T-helper 22 cell (primary cell): ENCODE measurements around the gene ADM.
"Not testable (repeated sequence)": the region's sequence is repeated elsewhere in the genome, so short reads cannot be mapped to it uniquely, and the experiment has no call there.

Experiments used
- DNase-seq: peaks from one replicate; pipeline ENCODE4 v3.0.0-alpha.2; 2020; ENCODE audit warnings: low read depth

The ADM gene, protein sequence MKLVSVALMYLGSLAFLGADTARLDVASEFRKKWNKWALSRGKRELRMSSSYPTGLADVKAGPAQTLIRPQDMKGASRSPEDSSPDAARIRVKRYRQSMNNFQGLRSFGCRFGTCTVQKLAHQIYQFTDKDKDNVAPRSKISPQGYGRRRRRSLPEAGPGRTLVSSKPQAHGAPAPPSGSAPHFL

DNA sequence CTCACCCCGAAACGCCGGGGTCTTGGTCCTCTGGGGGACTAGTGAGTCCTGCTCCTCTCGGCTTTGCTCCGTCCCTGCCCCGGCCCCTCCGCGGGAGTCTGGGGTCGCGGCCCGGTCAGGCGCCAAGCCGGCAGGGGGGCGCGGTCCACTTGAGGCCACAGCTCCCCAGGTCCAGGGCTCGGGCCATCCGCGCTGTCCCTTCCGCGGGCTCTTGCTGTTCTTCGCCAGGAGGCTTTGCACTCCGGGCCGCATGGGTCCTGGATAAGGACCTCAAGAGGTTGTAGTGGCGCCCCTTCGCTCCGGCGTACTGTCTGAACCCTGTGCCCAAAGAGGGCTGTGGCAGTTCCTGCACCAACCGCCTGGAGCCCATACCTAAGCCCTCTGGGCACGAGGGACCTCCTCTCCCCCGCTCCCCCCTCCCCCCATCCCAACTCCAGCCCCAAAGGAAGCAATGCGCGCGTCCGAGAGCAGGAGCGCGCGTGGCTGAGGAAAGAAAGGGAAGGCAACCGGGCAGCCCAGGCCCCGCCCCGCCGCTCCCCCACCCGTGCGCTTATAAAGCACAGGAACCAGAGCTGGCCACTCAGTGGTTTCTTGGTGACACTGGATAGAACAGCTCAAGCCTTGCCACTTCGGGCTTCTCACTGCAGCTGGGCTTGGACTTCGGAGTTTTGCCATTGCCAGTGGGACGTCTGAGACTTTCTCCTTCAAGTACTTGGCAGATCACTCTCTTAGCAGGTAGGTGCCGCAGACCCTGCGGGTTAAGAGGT lies at the start of gene ADM:
Gene ADM (plus strand): TSS at position 579 of the 767 bp plus-strand sequence. CDS start 628 bp downstream, outside the sequence.
- DNase-seq, result no peak

DNA sequence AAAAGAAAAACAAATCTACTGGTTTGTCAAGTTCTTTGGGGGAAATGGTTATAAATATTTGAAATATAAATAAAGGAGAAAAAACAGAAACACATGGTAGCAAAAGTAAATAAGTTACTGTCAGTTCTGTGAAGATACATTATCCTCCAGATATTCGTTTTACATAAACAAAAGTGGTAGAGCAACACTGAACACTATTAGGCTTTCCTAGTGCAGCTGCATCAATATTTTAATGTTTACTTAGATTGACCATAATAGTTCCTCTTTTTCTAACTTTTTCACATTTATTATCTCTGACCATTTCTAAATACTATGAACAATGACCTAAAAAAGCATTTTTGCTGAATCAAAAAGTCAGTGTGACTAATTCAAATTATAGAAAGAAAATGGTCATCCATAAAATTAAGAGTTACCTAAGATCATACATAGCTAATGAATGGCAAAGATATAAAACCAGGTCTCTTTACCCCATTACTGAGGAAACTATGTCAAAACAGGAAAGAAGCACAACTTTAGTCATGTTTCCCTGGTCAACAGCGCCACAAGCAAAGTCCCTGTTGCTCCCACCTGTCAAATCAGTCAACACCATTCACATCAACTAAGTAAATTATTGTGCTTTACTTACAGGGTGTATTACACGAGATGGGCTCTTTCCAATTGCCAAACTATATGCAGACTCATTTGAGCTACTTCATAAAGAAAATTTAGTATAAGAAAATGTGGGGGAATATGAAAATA lies 49.3 kb upstream of the ADM start:
- DNase-seq, result no peak

DNA sequence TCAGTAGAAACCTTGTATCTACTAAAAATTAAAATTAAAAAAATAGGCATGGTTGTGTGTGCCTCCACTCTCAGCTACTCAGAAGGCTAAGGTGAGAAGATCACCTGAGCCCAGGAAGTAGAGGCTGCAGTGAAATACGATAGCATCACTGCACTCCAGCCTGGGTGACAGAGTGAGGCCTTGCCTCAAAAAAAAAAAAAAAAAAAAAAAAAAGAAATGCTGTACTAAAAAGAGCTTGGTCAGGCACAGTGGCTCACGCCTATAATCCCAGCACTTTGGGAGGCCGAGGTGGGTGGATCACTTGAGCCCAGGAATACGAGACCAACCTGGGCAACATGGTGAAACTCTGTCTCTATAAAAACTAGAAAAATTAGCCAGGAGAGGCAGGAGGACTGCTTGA lies 47.4 kb upstream of the ADM start:
- DNase-seq, result no peak

DNA sequence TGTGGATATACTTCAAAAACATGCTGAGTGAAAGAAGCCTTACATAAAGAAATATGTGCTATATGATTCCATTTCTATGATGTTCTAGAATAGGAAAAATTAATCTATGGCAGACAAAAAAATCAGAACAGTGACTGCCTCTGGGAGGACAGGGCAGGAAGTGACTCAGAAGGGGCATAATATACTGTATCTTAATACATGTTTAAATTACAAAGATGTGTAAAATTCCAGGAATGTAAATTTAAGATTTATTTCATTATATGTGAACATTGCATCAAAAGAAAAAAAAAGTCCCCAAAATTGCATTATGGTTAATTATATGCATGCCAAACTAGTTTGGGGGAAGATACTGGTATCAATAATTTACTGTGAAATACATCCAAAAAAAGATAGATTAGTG lies 43.1 kb upstream of the ADM start:
- DNase-seq, result no peak

DNA sequence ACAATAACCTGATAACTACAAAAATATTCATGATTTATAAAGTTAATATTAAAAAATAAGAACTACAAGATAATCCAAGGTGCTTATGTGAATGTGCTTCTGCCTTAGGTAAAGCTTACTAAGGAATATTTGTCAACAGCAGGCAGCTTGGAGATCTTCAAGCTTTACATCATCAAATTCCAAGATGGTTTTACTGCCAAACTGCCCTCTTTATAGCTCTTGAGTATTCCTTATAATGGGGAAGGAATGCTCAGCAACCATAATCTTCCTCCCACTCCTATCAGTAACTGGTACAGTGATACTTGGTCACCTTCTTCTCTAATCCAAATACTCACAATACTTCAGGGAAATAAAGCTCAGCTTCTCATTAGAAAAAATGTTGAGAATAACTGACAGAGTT lies 40.9 kb upstream of the ADM start:
- DNase-seq, result no peak

DNA sequence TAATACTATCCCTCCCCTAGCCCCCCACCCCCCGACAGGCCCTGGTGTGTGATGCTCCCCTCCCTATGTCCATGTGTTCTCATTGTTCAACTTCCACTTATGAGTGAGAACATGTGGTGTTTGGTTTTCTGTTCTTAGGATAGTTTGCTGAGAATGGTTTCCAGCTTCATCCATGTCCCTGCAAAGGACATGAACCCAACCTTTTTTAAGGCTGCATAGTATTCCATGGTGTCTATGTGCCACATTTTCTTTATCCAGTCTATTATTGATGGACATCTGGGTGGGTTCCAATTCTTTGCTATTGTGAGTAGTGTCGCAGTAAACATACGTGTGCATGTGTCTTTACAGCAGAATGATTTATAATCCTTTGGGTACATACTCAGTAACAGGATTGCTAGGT lies 40.2 kb upstream of the ADM start:
- DNase-seq, result not testable (repeated sequence)

DNA sequence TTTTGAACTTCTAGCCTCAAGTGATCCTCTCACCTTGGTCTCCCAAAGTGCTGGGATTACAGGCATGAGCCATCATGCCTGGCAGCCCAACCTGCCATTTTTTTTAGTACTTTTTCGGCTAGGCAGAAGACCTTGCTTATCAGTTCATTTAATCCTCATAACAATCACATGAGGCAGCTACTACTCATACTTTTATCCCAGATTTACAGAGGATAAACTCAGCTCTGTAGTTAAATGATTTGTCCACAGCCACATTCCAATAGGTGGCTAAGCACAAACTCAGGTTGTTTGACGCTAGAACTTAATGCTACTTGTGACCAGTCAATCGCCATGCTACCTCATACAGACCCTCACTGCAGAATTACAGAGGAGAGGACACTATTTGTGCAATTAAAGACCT lies 38.9 kb upstream of the ADM start:
- no peak for DNase-seq

DNA sequence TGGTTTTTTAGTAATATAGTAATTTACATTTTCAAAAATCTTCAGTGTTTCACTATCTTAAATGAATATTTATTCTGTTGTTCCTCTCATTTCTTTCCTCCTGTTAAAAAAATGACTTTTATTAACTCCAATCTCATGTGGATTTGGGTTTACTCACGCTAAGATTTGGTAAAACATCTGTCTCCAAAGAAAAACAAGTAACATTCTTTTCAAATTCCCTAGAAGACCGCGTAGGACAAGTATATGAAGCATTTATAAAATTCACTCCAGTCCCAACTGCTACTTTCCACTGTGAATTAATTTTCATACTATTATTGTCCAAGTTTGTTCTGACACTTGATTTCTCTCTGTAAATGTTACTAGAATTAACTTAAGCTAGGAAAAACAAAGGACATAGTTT lies 37.1 kb upstream of the ADM start:
- DNase-seq, result no peak

DNA sequence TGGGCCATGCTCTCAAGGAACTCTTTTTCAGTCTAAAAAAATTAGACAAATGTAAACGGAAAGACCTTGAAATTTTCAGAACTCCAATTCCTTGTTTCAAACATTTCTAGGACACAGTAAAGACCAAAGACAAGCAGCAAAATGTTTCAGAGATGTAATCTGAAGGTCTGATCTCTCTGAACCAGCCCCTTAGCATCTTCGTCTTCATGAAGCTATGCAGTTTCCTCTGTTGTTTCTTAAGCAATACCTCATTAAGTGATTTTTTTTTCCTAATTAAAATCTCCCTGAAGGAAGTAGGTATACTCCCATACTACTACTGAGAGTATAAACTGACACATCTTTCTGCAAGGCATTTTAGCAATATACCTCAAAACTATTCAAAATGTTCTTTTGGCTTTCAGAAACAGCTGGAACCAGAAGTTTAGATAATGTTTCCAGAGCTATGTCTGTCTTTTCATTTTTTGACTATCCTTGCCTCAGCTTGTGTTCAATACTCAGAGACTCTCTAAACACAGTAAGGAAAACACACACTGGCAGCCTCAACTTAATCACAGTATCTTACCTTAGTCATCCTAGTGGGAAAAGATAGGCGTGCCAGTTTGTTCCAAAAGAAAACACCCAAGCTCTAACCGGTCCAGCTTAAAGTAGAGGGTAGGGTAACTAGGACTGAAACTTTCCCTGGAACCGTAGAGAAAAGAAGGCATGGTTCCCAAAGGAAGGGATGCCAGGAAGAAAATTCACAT lies 36.0 kb upstream of the ADM start:
- no peak for DNase-seq

DNA sequence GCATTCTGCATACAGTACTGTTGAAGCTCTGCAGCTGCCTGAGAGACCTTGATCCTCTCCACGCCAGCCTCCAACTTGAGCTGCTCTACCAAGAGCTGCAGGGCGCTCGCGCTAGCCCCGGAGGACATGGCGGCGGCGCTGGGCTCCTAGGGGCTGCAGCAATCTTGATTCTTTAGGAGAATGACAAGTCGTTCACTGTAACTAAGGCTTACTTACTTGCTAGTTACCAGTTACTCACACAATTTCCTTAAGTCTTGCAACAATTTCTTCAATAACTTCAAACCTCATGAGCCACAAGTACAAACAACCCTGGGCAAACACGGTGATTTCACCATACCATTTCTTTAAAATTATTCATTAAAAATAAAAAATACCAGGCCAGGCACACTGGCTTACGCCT lies 32.7 kb upstream of the ADM start:
- DNase-seq, result no peak

DNA sequence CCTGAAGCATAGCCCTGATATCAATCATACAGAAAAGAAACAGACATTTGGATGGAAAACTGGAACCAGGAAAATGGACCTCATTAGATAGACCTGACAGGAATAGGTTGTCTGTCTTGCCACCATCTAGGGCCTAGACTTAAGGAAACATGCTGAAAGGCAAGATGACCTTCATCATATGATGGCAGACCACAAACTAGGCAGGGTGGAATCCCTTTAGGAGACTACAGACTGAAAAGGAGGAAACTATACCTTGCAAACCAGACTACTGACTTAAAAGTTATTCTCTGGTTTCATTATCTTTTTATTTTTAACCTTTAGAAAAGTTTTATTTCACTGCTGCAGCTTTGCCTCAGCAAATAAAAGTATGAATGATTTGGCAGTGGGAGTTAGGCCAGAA lies 31.1 kb upstream of the ADM start:
- DNase-seq, result no peak

DNA sequence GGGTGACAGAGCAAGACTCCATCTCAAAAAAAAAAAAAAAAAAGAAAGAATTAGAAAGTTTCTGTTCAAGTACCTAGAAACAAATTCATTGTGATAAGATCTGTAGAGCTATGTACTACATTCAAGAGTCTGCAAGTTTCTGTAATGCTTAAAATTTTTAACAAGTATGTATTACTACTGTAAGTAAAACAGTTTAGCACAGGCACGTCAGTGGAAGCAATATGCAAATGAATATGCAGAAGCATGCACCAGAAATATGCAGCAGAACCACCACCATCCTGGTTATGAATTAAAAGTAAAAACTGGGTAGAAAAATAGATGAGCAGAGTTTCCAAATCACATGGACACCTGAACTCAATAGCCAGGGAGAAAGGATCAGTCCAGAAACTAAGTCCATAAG lies 30.1 kb upstream of the ADM start:
- no peak for DNase-seq

DNA sequence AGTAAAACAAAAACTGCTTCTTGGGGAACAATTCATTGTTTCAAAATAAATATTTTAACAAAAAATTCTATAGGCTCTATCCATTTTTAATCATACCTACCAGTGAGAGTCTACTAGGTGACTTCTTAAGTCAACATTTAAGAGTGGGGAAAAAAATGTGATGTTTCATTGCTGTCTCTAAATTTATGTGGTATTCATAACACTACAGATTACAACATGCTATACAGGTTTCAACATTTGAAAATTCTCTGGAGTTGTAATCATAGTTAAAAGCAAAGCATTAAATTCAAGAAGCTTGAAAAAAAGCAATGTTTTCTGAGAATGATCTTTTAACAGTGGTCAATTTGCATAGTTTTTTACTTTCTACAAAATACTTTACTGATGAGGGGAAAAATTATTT lies 29.2 kb upstream of the ADM start:
- DNase-seq, result no peak

DNA sequence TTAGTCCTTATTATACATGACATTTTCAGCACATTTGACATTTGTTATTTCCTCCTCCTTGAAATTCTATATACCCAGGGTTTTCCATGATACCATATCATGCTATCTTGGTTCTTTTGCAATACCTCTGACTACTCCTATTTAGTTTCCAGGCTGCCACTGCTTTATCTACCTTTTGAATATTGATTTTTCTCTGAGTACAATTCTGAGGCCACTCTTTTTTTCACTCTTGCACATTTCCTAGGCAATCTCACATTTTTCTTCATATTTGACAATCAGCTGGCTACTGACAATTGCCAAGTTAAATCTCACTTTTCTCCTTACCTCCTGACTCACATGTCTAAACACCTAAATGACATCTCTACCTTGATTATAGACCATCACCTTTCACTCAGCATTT lies 22.8 kb upstream of the ADM start:
- DNase-seq, result no peak

DNA sequence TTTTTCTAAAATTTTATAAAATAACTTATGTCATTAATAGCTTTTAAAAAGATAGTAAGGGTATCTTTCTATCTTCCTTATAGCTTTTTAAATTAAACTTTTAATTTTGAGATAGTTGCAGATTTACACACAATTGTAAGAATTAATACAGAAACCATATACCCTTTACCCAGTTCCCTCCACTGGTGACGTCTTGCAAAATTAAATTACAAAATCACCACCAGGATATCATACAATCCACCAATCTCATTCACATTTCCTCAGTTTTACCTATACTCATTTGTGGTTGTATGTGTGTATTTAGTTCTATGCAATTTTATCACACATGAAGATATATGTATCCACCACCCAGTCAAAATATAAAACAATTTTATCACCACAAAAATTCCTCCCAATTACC lies 20.9 kb upstream of the ADM start:
- no peak for DNase-seq

DNA sequence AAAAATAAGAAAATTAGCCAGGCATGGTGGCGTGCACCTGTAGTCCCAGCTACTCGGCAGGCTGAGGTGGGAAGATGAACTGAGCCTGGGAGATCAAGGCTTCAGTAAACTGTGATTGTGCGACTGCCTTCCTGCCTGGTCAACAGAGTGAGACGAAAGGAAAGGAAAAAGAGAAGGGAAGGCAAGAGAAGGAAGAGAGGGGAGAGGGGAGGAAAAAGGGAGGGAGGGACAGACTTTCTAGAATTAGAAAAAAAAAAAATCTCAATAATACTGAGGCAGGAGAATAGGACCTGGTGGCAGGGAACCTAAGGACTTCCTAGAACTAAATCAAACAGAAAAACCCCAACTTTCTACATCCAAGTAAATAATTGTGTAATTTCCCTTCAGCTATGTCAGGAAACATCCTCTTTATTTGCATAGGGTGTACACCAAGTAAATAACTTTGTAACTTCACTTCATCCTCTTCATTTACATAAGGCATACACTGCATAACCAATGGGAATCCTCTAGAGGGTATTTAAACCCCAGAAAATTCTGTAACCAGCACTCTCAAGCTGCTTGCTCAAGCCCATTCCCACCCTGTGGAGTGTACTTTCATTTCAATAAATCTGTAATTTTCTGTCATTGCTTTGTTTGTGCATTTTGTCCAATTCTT lies 19.6 kb upstream of the ADM start:
- no peak for DNase-seq

DNA sequence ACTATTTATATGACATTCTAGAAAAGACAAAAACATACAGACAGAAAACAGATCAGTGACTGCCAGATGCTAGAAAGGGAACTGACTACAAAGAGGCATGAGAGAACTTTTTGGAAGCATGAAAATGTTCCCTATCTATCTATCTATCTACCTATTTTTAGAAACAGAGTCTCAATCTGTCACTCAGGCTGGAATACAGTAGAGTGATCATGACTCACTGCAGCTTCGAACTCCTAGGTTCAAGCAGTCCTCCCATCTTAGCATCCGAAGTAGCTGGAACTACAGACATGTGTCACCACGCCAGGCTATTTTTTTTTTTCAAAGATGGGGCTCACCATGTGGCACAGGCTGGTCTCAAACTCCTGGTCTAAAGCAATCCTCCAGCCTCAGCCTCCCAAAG lies 17.7 kb upstream of the ADM start:
- DNase-seq, result no peak

DNA sequence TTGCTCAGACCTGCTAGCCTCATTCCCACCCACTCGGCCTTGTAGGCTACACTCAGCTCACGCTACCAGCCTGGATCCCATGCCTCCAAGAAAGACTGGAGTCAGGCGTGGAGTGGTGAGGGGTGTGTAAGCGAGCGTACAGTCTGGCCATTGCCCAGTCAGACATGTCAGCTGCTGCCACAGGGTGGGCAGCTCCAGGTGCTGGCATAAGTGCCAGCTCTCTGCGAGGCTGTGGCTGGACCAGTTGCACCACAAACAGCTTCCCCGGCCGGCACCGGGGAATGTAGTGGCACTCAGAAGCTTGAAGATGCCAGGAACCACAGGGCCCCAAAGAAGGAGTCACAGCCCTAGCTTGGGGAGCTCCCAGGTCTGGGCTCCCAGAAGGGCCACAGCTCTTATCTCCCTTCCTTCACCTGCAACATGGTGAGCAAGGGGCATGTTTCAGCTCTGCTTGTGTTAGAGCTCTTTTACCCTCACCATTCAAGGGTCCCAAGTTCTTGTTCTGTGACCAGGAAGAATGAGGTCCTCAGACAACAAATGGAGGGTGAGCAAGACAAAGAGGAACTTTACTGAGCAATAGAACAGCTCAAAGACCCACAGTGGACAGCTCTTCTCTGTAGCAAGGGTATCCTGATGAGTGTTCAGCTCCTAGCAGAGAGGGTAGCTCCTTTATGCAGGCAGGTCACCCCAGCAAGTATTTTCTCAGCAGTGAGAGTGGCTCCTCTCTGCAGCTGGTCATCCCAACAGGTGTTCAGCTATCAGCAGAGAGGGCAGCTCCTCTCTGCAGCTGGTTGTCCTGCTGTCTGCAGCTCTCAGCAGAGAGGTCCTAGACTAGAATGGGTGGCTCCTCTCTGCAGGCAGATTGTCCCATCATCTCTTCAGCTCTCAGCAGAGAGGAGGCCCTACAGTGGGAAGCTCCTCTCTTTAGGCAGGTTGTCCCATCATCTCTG lies 16.8 kb upstream of the ADM start:
- DNase-seq, result no peak

DNA sequence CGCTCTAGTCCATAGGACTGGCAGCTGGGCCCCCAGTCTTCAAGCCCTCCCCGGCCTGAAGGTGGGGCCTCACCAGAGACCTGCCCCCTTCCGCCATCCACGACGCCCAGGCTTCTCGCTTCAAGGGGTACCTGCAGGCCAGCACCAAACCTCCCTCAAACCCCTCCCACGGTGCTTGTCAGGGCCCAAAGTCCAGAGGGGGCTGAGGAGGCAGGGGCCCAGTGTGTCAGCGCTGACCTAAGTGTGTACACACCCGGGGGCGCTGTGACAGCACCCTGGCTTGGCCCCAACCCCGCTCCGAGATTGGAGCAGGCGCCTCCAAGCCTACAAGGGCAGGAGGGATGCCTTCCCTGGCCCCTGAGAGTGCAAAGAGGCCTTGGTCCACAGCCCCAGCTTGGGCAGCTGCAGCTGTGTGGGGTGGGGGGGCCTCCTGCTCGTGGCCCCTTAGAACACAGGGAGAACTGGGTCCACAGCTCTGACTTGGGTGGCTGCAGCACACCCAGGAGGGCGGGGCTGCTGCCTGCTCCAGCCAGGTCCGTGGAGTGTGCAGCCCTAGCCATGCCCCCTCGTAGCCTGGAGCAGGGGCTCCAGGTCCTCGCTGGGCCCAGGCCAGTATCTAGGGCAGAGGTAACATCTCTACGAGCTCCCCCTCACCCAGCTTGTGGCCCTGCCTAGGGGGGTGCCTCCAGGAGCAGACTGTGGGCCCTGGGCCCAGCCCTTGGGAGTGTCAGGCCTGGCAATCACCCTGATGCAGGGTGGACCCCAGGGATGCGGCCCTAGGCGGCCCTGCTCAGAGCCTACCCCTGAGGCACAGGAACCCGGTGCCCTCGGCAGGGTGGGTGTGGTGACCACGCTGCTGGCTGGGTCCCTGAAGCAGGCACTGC lies 15.8 kb upstream of the ADM start:
- no peak for DNase-seq
